Suppressor macrophage treated with lipopolysaccharide for 4 hours (primary cell): ENCODE results near the gene OTOG.

Experiments
- DNase-seq: peaks from one replicate; pipeline ENCODE4 v3.0.0-alpha.2; 2020

Gene OTOG

GRCh38 chr11:17563961-17564686 lies 17.1 kb downstream of the OTOG start:
- DNase-seq: no peak

GRCh38 chr11:17564687-17565042 lies 17.6 kb downstream of the OTOG start:
- peak; percentile 3 for DNase-seq

GRCh38 chr11:17568944-17569343 lies 21.9 kb downstream of the OTOG start:
- DNase-seq: no peak

GRCh38 chr11:17570034-17570433 lies 23.0 kb downstream of the OTOG start:
- DNase-seq: no peak

GRCh38 chr11:17571431-17572358 lies 24.6 kb downstream of the OTOG start:
- no peak for DNase-seq

- DNase-seq: no peak
These were observed 25.3 kb downstream of the OTOG start for GRCh38 chr11:17572359-17572690.

GRCh38 chr11:17572791-17573460 lies 25.9 kb downstream of the OTOG start:
- no peak for DNase-seq

GRCh38 chr11:17573526-17573925 lies 26.5 kb downstream of the OTOG start:
- no peak for DNase-seq

GRCh38 chr11:17574141-17575091 lies 27.4 kb downstream of the OTOG start:
- no peak for DNase-seq

- no peak for DNase-seq
These were observed 28.7 kb downstream of the OTOG start for GRCh38 chr11:17575431-17576425.

- no peak for DNase-seq
These were observed 31.2 kb downstream of the OTOG start for GRCh38 chr11:17578296-17578695.

- no peak for DNase-seq
These were observed 31.9 kb downstream of the OTOG start for GRCh38 chr11:17578958-17579357.

GRCh38 chr11:17579451-17579850 lies 32.4 kb downstream of the OTOG start:
- DNase-seq: no peak

- no peak for DNase-seq
These were observed 33.2 kb downstream of the OTOG start for GRCh38 chr11:17580271-17580670.

GRCh38 chr11:17581036-17581731 lies 34.1 kb downstream of the OTOG start:
- DNase-seq: no peak

- no peak for DNase-seq
These were observed 34.6 kb downstream of the OTOG start for GRCh38 chr11:17581732-17582053.

- no peak for DNase-seq
These were observed 39.0 kb downstream of the OTOG start for GRCh38 chr11:17585911-17586695.

GRCh38 chr11:17588166-17588565 lies 41.1 kb downstream of the OTOG start:
- no peak for DNase-seq

- DNase-seq: no peak
These were observed 41.7 kb downstream of the OTOG start for GRCh38 chr11:17588721-17589120.

- DNase-seq: no peak
These were observed 43.4 kb downstream of the OTOG start for GRCh38 chr11:17590463-17590862.
